ENCODE results near the gene FBRSL1.

The FBRSL1 gene

GRCh38 chr12:132544498-132544897, 54.5 kb downstream of the FBRSL1 start:
- no peak for DNase-seq (ENCODE audit: low spot score)
- no peak for TF ChIP-seq CTCF (IDR thresholded peaks at IDR 0.05; ENCODE audit: extremely low read depth, missing control alignments)

GRCh38 chr12:132545164-132545953, 55.4 kb downstream of the FBRSL1 start:
- no peak for TF ChIP-seq CTCF (IDR thresholded peaks at IDR 0.05; ENCODE audit: extremely low read depth, missing control alignments)
- DNase-seq (ENCODE audit: low spot score): no peak

- no peak for TF ChIP-seq CTCF (IDR thresholded peaks at IDR 0.05; ENCODE audit: extremely low read depth, missing control alignments)
- no peak for DNase-seq (ENCODE audit: low spot score)
Observed at GRCh38 chr12:132545955-132546354, 56.0 kb downstream of the FBRSL1 start.

GRCh38 chr12:132546647-132547046, 56.7 kb downstream of the FBRSL1 start:
- no peak for TF ChIP-seq CTCF (IDR thresholded peaks at IDR 0.05; ENCODE audit: extremely low read depth, missing control alignments)
- no peak for DNase-seq (ENCODE audit: low spot score)

GRCh38 chr12:132547205-132547740, 57.3 kb downstream of the FBRSL1 start:
- DNase-seq (ENCODE audit: low spot score): no peak
- no peak for TF ChIP-seq CTCF (IDR thresholded peaks at IDR 0.05; ENCODE audit: extremely low read depth, missing control alignments)

GRCh38 chr12:132548430-132549058, 58.6 kb downstream of the FBRSL1 start:
- no peak for TF ChIP-seq CTCF (IDR thresholded peaks at IDR 0.05; ENCODE audit: extremely low read depth, missing control alignments)

GRCh38 chr12:132549059-132549458, 59.1 kb downstream of the FBRSL1 start:
- TF ChIP-seq CTCF (IDR thresholded peaks at IDR 0.05; ENCODE audit: extremely low read depth, missing control alignments): no peak
- DNase-seq (ENCODE audit: low spot score): no peak

More at GRCh38 chr12:132548430-132549058, 58.6 kb downstream of the FBRSL1 start:
- DNase-seq (ENCODE audit: low spot score): no peak
